ENCODE results near the gene FAM20C.

The FAM20C gene

GRCh38 chr7:258476-259190, 66.3 kb downstream of the FAM20C start:
- no peak for DNase-seq (ENCODE audit: low read depth)
- in situ Hi-C loops (cut with HindIII; ENCODE audit: low sequenced_read_pairs), result no loop called here
- H3K4me3 ChIP-seq (ENCODE audit: low read depth, low read length), result no peak overlapping the region
- TF ChIP-seq CTCF (IDR thresholded peaks at IDR 0.05; ENCODE audit: low read depth, low read length, missing control alignments), result no peak

- TF ChIP-seq CTCF (IDR thresholded peaks at IDR 0.05; ENCODE audit: low read depth, low read length, missing control alignments), result no peak
- no peak overlapping the region for H3K4me3 ChIP-seq (ENCODE audit: low read depth, low read length)
- in situ Hi-C loops (cut with HindIII; ENCODE audit: low sequenced_read_pairs), result no loop called here
- DNase-seq (ENCODE audit: low read depth), result no peak
Measured at GRCh38 chr7:259191-259505, 66.8 kb downstream of the FAM20C start.

GRCh38 chr7:259751-260405, 67.5 kb downstream of the FAM20C start:
- no peak overlapping the region for H3K4me3 ChIP-seq (ENCODE audit: low read depth, low read length)
- TF ChIP-seq CTCF (IDR thresholded peaks at IDR 0.05; ENCODE audit: low read depth, low read length, missing control alignments), result no peak
- in situ Hi-C loops (cut with HindIII; ENCODE audit: low sequenced_read_pairs), result no loop called here
- no peak for DNase-seq (ENCODE audit: low read depth)

GRCh38 chr7:260441-261281, 68.3 kb downstream of the FAM20C start:
- H3K4me3 ChIP-seq (ENCODE audit: low read depth, low read length), result no peak overlapping the region
- in situ Hi-C loops (cut with HindIII; ENCODE audit: low sequenced_read_pairs), result no loop called here
- no peak for TF ChIP-seq CTCF (IDR thresholded peaks at IDR 0.05; ENCODE audit: low read depth, low read length, missing control alignments)
- DNase-seq (ENCODE audit: low read depth), result no peak

- in situ Hi-C loops (cut with HindIII; ENCODE audit: low sequenced_read_pairs), result no loop called here
- DNase-seq (ENCODE audit: low read depth), result no peak
- no peak for TF ChIP-seq CTCF (IDR thresholded peaks at IDR 0.05; ENCODE audit: low read depth, low read length, missing control alignments)
- H3K4me3 ChIP-seq (ENCODE audit: low read depth, low read length), result no peak overlapping the region
Measured at GRCh38 chr7:261341-262250, 69.2 kb downstream of the FAM20C start.

GRCh38 chr7:262251-262572, 69.8 kb downstream of the FAM20C start:
- H3K4me3 ChIP-seq (ENCODE audit: low read depth, low read length), result no peak overlapping the region
- no peak for DNase-seq (ENCODE audit: low read depth)
- in situ Hi-C loops (cut with HindIII; ENCODE audit: low sequenced_read_pairs), result no loop called here
- TF ChIP-seq CTCF (IDR thresholded peaks at IDR 0.05; ENCODE audit: low read depth, low read length, missing control alignments), result no peak
